Pulmonary artery endothelial cell (primary cell): Measurements from ENCODE around the gene HEBP2. TPM values are rescaled to one million over a fixed set of nuclear protein-coding genes. Genes with fewer than 3 reads are reported as not detected.

Experiments
- DNase-seq: peaks from one replicate; pipeline ENCODE4 v3.0.0-alpha.2; 2011; ENCODE audit warnings: low read depth, low spot score
- total RNA-seq: library from RNA; depleted of rRNA; stranded (reverse); fragments of >200 nt; gene quantifications from 2 replicates; pipeline ENCODE4 v1.2.3, GENCODE V29; 2014

The HEBP2 gene
- total RNA-seq, 1 donor from 2014 or later = 58.2 TPM

DNA sequence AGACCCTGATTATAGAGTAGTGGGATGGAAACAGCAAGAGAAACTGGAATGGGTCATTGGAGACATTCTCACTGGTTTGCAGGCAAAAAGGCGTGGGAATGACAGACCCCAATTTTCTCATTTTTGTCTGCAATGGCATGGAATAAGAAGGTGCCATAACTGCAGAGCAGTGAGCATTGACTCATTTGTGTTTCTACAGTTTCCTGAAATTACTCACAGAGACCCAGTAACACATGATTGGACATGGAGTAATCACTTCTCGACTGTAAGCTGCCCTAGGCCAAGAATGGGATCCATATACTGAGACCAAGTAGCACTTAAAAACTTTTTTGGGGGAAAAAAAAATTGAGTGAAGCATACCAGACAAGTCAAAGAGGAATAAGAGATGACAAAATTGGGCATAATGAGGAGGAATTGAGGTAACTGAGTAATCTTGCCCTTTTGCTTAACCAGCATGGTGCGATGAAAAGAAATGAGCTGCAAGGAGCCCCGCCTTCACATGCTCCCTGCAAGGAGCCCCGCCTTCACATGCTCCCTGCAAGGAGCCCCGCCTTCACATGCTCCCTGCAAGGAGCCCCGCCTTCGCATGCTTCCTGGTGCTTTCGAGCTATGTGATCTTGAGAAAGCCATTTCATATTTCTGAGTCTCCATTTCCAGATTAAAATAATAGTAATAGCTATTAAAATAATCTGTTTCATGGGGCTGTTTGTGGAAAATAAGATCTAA lies 51.1 kb downstream of the HEBP2 start:
- DNase-seq = no peak

DNA sequence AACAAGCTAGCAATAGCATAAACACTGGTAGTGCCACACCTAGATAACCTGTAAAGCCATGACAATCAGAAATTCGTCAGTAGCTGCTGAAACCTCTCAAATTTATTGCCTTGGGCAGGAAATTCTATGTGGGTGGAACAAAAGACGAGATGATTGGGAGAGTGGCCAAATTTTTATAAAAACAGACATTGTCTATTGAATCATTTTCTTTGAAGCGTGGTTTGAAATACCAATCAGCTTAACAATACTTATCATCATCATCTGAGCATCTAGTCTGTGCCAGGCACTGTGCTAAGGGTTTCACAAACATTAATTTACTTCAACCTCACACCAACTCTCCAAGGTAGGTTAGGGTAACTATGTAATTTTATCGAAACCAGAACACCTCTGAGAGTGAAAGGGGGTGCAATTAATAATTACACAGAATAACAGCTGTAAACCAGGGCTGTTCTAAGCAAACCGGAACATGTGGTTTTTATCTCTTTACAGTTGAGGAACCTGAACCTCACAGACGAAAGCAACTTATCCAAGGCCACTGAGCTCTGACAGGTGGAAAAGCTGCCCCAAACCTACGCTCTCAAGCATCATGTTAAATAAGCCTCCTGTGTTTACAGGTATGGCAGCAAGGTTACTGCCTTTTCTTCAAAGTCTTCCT lies 51.9 kb downstream of the HEBP2 start:
- peak; percentile 26 for DNase-seq

DNA sequence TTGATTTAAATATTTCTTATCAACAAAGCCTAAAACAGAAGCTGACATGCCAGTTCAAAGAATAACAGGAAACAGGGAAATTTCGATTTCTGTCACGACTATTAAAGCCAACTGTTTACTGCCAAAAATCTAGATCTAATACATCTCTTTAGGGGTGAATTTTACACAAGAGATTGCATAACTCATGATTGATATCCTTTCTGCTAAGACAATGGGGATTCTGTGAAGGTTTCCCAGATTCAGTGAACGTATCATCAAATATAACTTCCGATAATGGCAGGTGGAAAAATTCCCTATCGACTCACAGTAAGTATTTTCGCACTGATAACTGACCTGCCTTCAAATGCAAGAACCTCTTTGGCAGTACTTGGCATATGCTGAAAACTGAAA lies 52.4 kb downstream of the HEBP2 start:
- DNase-seq = no peak

DNA sequence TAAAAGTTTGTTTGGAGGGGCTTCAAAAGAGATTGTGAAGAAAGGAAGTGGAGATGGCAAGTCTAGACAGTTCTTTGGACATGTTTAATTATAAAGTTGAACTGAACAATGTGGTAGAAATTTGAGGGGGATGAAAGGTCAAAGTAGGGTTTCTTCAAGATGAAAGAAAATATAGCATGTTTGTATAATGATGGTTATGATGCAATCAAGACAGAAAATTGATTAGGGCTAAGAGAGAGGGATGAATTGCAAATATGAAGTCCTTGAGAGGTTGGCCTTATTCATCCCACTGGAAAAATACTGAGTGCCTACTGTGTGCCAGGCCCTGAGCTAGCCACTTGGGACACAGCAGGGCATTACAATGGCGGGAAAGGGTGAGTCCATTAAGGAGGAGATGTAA lies 57.6 kb downstream of the HEBP2 start:
- DNase-seq = no peak

DNA sequence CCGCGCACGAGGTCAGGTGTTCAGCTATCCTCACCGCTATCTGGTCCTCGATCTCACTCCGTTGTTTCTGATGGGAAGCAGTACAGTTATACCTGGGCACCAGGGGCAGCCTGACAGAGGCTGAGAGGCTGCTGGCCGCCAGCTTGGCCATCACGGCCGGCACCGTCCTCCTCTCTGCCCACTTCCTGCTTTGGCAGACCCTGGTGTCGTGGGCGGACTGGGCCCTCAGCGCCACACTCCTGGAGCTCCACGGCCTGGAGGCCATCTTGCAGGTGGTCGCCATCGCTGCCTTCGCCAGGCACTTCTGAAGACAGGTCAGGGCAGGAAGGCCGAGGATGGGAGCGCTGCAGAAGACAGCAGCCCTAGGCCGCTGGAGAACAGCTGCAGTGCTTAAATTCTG lies 60.1 kb downstream of the HEBP2 start:
- no peak for DNase-seq

DNA sequence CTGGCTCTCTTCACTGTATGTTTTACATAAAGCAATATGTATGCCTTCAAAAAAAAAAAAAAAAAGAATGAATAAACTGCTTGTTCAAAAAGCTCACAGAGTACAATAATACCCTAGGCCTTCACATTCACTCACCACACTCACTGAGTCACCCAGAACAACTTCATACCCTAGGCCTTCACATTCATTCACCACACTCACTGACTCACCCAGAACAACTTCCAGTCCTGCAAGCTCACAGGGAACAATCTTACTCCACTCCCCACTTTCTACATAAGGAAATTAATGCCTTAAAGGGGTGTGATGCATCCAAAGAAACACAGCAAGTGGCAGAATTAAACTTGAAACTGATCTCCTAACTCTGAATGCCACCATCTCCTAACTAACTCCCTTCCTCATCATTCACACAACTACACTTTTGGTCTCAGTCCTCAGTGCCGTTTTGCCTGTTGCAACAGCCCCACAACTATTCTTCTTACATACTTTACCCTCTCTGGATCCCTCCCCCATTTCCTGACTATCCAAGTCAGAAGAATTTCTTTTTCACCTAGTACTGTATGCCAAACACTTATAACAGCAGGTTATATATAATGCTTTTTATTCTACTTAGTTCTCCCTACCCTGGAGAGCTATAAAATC lies 61.1 kb downstream of the HEBP2 start:
- DNase-seq = peak; percentile 61

DNA sequence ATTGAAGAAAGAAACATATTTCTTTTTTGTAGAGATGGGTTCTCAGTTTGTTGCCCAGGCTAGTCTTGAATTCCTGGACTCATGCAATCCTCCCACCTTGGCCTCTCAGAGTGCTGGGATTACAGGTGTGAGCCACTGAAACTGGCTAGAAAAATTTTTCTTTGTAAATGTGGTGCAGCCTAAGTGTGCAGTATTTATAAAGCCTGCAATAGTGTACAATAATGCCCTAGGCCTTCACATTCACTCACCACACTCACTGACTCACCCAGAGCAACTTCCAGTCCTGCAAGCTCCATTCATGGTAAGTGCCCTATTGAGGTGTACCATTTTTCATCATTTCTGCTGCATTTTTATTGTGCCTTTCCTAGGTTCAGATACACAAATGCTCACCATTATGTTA lies 63.9 kb downstream of the HEBP2 start:
- no peak for DNase-seq

DNA sequence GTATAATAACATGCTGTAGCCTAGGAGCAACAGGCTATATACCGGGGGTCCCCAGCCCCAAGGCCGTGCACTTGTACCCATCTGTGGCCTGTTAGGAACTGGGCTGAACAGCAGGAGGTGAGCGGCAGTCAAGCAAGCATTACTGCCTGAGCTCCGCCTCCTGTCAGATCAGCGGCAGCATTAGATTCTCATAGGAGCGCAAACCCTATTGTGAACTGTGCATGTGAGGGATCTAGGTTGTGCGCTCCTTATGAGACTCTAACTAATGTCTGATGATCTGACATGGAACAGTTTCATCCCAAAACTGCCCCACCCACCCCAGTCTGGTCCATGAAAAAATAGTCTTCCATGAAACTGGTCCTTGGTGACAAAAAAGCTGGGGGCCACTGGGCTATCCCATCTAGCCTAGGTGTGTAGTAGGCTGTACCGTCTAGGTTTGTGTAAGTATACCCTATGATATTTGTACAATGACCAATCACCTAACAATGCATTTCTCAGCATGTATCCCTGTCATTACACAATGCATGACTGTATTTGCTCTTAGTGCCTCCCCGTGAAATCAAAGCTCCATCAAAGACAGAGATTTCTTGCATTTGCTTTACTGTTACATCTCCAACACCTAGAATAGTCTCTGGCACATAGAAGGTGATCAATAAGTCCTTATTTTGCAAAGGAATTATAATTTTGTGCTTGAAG lies 64.4 kb downstream of the HEBP2 start:
- DNase-seq = no peak

Other genes with a start within 250 kb of the HEBP2 start
- 7.1 and 8.2 TPM in 2 replicates for gene ARFGEF3, start 242.3 kb upstream of the HEBP2 start, total RNA-seq
- not detected in 2 replicates for gene PBOV1, start 185.7 kb upstream of the HEBP2 start, total RNA-seq
- gene SMIM28, start 26.3 kb upstream of the HEBP2 start, total RNA-seq = not detected in 2 replicates
- gene NHSL1, start 95.3 kb downstream of the HEBP2 start, total RNA-seq = 15.4 and 28.7 TPM in 2 replicates